ENCODE measurements around the gene ZNF76. TPM values are rescaled to one million over a fixed set of nuclear protein-coding genes. Genes with fewer than 3 reads are reported as not detected.

ZNF76 gene
- total RNA-seq, 1 donor from 2014 or later, result 38.3 TPM

DNA sequence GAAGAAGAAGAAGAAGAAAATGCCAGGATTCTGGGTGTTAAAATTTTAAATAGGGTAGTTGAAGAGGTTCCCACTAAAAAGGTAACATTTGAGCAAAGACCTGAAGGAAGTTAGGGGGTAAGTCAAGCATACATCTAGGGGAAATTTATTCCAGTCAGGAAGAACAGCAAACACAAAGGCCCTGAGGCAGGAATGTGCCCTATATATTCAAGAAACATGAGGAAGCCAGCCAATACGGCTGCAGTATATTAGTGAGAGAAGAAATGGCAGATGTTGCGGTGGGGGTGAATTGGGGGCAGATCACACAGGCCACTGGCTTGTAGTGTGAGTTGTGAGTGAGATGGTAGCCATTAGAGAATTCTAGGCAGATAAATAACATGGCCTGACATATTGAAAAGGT lies 6.0 kb downstream of the ZNF76 start:
- DNase-seq (ENCODE audit: low spot score), result no peak

DNA sequence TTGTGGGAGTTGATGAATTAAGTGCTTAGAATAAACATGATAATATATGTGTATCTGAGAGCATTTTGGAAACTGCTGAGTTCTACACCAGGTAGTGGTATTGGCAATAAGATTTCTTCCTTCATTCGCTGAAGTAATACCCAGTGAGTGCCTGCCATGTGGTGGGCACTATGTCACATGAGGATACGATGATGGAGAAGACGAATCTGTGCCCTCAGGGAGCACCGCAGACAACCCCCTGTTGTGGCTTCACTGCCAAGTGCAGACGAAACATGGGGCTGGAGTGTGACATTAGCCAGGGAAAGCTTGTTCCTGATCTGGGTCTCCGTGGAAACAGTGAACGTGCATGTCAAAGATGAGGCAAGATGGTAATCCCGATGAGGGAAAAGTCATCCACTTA lies 7.9 kb downstream of the ZNF76 start:
- DNase-seq (ENCODE audit: low spot score), result no peak

DNA sequence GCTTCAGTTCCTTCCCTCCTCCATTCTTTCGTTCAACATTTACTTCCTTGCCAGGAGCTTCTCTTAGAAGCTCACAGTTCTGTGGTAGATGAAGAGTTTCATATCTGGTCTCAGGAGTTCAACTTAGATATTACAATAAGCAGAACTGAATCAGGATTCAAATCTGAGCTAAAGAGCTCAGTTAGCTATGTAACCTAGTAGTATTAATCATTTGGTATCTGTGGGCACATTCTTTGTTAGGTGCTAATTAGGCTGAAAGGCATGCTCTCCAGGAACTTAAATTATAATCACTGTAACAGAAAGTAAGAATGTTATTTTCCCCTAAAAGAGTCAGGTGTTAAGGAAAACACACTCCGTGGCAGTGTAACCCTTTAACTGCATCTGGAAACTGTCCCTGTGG lies 8.4 kb downstream of the ZNF76 start:
- no peak for DNase-seq (ENCODE audit: low spot score)

DNA sequence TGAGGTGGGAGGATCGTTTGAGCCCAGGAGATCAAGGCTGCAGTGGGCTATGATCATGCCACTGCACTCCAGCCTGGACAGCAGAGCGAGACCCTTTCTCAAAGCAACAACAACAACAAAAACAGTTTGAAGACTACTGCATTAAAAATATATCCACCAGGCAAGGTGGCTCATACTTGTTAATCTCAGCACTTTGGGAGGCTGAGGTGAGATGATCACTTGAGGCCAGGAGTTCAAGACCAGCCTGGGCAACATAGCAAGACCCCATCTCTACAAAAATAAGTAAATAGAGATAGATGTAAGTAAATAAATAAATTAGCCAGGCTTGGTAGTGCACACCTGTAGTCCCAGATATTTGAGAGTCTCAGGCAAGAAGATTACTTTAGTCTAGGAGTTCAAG lies 12.5 kb downstream of the ZNF76 start:
- DNase-seq (ENCODE audit: low spot score), result no peak

DNA sequence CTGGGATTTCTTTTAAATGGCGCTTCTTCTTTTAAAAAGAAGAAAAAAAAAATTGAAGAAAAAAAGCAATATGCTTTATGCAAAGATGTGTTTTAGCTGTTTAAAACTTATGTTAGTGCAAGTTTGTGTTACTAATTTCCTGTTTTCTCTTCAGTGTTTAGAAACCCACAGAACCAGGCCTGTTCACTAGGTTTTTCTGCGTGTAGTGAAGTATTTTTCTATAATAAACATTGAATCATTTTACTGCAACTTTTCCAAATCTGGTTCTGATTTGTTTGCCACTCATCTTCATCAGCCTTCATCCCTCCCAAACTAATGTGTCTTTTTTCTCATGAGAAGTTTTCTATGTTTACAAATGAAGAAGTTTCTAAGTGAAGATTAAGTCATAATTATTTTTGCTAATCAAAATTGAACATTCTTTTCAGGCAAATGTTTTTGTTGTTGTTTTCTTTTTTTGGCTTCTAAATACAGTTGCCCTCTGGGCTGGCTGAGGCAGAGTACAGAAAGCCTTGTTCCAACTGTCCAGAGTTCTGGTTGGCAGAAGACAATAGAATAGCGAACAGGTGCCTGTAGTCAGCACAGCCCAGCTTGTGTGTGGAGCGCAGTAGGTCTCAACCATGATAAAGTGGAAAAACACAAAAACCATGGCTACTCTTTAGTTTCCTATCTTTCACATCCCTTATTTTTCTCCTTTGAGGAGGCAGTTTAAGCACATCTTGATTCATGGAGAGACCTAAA lies 14.5 kb downstream of the ZNF76 start:
- DNase-seq (ENCODE audit: low spot score), result no peak

DNA sequence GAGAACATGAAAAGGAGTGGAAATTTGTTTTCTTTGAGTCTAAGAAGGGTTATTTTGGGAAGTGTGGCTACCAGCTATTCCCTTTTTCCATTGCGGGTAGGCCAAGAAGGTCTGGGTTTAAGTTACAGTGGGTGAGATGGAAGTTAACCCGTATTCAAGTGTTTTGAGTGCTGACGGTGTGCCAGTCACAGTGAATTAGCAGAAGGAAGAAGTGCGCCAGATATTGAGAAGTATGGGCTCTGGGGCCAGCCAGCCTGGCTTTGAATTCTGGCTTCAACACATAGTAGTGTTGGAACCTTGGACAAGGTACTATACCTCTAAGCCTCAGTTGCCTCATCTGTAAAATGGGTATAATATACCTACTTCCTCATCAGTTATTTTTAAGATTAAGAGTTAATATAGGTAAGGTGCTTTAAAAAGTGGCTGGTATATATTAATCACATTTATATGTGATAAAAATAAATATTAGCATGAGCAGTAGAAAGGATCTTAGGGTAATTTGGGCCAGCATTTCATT lies 16.3 kb downstream of the ZNF76 start:
- no peak for DNase-seq (ENCODE audit: low spot score)

DNA sequence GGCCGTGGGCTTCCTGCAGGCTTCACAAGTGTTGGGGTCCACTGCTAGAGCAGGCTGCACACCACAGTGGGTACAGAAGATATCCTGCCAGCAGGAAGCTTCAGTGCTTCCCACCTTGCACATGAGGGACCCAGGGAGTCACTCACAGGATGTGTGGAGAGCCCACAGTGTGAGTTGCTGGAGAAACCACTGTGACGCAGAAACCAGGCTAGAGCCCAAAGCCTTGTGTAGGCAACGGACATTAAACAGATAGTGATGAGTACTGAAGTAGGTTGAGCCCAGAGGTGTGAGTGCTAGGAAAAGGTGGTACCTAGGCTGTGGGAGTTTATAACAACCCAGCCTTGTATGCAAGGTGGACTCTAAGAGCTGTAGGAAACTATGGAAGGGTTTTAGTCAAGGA lies 19.2 kb downstream of the ZNF76 start:
- DNase-seq (ENCODE audit: low spot score), result no peak

DNA sequence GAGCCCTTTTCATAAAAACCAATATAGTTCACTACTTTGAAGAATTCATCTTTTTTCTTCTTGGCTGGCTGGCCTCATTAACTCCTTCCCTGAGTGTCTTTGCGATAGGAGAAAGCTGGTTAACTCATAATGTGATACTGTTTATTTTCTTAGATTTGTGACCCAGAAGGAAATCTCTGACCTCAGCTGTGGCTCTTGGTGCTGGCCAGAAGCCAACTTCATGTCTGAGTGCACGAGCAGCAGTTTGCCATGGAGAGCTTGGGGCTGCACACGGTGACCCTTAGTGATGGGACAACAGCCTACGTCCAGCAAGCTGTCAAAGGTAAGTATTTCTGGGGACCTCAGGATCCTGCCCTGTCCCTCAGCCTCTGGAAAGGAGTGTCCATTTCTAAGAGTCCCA lies 21.4 kb downstream of the ZNF76 start:
- DNase-seq (ENCODE audit: low spot score), result no peak

DNA sequence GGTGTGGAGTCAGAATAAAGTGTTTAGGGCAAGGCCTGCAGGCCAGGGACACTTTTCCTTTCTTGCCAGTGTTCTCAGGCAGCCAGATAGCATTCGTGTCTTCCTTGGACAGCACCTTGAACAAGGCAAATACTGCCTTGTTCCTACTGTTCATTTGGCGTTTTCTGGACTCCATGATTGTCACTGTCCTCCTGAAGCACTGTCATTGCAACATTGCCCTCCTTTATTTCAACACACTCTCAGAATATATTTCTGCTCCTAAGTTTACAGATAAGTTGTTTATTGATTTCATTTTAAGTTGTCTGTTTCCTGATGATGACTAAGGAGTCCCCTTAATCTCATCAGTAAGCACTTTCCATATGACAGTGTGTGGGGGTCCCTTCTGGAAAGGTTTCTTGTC lies 22.9 kb downstream of the ZNF76 start:
- no peak for DNase-seq (ENCODE audit: low spot score)

DNA sequence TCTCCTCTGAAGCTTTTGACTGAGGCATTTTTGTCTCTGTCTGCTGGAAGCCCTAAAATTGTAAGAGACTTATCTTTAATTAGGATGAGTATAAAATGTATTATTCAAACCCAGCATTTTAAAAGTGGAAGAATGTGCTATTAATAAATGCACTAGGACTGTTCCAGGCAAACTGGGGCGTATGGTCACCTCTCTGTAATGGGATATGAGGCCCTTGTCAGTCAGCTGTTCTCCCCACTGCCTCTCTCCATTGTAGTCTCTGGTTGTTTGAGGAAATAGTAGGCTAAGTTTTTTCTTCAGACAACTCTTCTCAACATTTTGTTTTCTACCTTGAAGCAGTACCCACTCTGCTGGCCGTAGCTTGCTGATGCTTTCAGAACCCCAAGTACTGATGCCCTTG lies 23.8 kb downstream of the ZNF76 start:
- no peak for DNase-seq (ENCODE audit: low spot score)

DNA sequence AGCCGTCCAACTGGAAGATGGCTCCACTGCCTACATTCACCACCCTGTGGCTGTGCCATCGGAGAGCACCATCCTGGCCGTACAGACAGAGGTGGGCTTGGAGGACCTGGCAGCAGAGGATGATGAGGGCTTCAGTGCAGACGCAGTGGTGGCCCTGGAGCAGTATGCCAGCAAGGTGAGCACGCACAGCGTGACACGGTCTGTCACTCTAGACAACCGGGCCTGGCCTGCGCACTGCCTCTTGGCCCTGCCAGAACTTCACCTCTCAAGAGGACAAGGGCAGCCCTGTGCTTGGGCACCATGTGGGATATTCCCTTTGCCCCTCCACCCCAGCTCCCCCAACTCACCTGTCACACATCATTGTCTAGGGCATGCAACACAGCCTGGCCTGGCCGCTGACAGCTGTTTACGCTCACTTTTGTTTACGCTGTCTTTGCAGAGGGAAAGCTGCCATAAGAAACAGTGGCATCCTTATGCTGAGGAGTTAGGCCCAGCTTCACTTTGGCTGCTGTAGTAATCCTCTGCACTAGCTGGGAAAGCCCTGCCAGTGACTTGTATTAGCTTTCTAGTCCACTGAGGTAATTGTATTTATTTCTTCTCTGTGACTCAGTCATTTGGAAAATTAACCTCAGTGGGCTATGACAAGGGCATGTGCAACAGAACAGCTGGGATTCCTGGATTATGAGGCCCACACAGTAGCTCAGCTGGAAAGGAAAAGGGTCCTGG lies 28.3 kb downstream of the ZNF76 start:
- DNase-seq (ENCODE audit: low spot score), result no peak

DNA sequence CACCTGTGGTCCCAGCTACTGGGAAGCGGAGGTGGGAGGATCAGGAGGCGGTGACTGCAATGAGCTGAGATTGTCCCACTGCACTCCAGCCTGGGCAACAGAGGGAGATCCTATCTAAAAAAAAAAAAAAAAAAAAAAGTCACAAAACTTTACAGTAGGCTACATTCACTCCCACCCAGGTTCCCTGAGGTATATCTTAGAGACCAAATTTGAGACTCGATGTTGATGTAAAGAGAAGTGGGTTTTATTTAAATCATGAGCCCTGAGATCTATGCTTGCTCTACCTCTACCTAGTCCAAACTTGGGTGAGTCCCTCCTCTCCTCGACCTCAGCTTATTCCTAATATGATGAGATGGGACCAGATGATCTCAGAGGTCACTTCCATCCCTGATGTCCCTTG lies 29.3 kb downstream of the ZNF76 start:
- no peak for DNase-seq (ENCODE audit: low spot score)

DNA sequence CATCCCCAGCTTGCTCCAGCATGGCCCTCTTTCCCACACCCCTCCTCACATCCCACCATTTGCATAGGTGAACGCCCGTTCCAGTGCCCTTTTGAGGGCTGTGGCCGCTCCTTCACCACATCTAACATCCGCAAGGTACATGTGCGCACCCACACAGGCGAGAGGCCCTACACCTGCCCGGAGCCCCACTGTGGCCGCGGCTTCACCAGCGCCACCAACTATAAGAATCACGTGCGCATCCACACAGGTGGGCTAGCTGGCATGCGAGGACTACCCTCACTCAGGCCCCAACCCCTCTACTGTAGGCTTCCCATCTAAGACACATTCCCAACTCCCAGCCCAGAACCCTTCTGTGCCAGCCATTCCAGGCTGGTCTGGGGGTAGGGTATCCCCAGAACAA lies 32.0 kb downstream of the ZNF76 start:
- DNase-seq (ENCODE audit: low spot score), result no peak

DNA sequence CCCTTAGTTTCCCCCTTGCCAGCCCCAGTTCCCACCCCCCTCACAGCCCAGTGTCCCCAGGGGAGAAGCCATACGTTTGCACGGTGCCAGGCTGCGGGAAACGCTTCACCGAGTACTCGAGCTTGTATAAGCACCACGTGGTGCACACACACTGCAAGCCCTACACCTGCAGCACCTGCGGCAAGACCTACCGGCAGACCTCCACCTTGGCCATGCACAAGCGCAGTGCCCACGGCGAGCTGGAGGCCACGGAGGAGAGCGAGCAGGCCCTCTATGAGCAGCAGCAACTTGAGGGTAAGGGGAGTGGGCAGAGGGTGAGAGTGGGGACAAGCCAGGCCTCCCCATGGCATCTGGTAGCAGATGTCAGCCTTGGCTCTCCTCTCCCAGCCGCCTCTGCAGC lies 33.0 kb downstream of the ZNF76 start:
- DNase-seq (ENCODE audit: low spot score), result no peak

DNA sequence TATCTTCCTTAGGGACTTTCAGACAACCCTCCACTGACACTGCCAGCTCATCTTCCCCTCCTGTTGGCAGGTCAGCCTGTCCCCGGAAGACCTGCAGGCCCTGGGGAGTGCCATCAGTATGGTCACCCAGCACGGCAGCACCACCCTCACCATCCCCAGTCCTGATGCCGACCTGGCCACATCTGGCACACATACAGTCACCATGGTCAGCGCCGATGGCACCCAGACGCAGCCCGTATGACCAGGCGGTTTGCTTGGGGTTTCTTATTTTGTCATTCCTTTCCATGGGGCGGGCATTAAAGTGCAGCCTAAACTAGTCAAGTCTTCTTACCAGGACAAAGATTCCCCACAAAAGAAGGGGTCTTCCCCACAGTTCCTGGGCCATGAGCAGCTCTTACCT lies 34.1 kb downstream of the ZNF76 start:
- DNase-seq (ENCODE audit: low spot score), result no peak

DNA sequence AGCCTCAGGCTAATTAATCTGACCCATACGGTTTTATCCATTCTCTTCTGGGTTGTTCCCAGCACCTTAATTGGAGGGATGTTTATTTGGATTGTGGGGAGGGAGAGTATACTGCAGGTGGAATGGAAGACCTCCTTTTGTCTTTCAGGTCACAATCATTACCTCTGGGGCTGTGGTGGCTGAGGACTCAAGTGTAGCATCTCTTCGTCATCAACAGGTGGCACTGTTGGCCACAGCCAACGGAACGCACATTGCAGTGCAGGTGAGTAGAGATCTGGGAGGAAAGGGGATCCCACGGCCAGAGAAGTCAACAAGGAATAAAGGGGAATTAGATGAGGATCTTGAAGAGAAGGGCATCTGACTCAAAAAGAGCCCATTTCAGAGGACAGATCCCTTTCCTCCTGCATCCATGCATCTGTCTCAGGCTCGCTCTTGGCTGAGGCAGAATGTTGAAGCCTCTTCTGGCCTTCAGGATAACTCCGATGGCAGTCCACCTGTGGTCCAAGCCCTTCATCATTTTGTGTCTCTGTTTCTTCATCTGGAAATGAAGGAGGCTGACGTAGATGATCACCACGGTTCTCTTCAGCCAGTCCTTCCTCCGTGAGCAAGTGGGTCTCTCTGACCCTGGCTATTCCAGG lies 34.9 kb downstream of the ZNF76 start:
- no peak for DNase-seq (ENCODE audit: low spot score)

DNA sequence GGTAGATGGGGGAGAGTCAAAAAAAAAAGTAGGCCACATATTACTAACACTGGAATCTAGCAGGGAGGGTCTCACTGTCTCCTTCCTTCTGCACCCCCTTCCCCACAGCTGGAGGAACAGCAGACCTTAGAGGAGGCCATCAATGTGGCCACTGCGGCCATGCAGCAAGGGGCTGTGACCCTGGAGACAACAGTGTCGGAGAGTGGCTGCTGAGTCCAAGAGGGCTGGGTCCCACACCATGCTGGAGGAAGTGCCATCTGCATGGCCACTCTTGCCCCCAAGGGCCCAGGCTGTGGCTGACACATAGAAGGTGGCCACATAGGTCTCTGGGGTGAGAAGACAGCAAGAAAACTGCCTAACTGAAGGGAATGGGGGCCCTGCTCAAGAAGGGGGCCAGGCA lies 35.5 kb downstream of the ZNF76 start:
- DNase-seq (ENCODE audit: low spot score), result no peak

DNA sequence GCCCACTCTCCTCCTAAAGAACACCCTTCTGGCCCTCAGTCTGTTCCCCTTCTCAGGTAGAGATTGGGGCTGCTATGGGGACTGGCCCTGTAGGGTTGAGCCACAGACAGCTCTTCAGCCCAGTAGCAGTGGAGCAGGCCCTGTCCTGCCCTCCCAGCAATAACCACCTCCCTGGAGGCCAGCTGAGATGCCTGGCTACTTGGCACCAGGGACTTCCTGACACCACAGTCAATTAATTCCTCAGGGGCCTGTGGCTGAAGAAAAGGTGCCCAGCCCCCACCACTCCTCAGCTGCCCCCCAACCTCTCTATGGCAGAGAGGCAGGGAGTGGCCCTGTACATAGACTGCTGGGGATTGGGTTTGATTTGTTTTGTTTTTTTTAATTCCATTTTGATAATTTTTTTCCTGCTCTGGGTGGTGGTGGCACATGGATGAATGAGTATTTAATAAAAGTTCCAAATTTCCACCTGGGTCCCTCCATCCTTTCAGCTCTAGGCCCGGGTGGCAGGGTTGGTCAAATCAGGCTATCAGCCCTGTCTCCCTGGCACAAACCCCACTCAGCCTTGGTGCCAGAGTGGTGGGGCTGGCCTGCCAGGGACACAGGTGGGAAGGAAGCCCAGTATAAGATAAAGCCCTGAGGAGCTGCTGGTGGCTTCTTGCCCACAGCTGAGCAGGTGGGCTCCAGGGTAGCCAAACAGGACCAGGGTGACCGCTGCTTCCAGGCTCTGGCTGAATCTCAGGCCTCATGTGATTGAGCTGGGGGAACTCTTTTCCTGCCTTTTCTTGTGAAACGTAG lies 36.2 kb downstream of the ZNF76 start:
- DNase-seq (ENCODE audit: low spot score), result no peak

DNA sequence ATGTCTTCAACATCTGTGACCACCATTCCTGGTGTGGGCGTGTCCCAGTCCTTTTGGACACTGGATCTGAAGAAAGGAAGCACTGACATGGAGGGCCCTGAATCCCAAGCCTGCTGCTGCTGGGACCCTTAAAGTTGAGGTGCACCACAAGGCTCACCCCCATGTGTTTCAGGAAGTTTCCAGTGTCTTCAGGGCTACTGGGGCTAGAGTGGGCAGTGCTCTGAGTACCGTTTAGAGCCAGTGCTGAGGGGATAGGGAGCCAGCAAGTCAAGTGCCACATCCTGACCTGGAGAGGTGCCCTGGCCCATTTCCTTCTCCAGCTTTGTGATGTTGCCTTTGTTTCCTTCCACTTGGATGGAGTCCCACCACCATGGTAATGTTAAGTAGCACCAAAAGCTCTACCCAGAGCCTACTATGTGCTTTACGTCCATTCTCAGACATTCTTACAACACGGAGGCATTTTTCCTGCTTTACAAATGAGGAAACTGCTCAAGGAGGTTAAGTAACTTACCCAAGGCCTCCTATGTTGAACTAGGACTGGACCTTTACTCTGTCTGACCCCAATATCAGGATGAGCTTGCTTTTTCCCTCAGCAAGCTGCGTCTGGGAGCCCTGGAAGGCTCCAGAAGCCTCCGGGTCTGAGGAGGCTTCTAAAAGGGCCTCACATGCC lies 37.5 kb downstream of the ZNF76 start:
- no peak for DNase-seq (ENCODE audit: low spot score)

DNA sequence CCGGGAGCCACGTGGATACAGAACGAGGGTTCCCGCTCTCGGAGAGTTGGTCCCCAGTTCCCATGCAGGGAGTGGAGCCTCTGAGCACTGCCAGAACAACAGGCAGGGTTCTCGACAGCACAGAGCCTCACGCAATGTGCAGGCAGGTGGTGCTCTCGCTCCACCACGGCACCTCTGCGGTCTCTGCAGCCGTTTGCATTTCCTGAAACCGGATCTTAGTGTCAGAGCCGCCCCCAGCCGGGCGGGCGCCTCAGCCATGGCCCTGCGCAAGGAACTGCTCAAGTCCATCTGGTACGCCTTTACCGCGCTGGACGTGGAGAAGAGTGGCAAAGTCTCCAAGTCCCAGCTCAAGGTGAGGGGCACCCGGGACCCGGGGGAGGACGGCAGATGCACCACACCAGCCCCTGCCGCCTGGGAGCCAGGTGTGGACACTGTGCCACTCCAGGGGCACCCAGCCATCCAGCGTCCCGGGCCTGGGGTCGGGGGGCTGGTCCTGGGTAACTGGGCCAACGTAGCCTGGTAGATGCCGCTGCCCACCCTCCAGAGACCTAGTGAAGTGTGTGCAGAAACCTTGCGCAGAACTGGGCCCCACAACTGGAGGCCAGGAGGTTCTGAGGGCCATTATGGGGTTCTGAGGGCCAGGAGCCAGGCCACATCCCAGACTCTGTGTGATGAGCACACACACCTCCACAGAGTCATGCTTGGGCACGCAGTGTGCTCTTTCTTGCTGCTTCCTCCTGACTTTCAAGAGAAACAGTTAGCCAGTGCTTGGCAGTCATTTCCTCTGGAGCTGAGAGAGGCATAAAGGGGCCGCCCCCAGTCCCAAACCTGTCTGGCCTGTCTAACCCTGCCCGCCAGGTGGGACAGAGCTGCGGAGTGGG lies 38.3 kb downstream of the ZNF76 start, which contains the start of gene DEF6:
TSS of gene DEF6 (plus strand) at position 218 of the 881 bp plus-strand sequence. CDS start at position 257, 39 bp downstream.
- peak; percentile 89 for DNase-seq (ENCODE audit: low spot score)
